Raji (cell line): ENCODE measurements around the gene EHMT1.

Experiments used
- POLR2A ChIP-seq: IDR thresholded peaks from 2 replicates; pipeline ENCODE4 v1.6.1; 2011; ENCODE audit warnings: low read depth, low read length, control low read depth; ENCODE audit not compliant: insufficient read depth

Gene EHMT1

GRCh38 chr9:137820161-137820855, 201.5 kb downstream of the EHMT1 start:
- no peak for TF ChIP-seq POLR2A

- TF ChIP-seq POLR2A, result no peak
These were observed 205.4 kb downstream of the EHMT1 start for GRCh38 chr9:137823986-137824771.

DNA sequence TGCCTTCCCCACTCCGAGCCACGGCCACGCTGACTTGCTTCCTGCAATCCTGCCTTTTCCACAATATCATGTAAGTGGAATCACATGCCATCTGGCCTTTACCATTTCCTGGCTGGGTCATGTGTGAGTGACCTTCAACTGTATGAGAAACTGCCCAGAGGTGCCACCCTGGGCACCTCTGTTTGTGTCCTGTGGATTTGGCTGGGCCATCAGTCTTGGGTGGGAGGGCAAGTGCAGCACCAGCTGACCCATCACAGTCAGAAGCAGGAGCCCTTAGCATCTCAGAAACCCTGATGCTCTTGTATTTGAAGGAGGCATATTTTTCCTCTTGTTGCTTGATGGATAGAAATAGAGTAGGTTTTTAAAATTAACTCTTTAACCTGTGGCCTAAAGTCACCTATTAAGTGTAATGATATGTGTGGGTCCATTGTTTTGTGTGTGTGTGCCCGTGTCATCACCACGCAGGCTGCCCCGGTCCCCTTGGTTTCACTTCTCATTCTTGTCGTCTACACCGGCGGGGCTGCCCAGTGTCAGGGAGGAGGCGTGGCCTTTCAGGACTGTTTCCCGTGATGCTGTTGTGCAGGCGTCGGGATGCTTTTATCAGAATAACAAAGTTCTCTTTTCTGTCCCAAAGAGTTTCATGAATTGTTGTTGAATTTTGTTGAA, 206.7 kb downstream of the EHMT1 start:
- TF ChIP-seq POLR2A, result no peak

DNA sequence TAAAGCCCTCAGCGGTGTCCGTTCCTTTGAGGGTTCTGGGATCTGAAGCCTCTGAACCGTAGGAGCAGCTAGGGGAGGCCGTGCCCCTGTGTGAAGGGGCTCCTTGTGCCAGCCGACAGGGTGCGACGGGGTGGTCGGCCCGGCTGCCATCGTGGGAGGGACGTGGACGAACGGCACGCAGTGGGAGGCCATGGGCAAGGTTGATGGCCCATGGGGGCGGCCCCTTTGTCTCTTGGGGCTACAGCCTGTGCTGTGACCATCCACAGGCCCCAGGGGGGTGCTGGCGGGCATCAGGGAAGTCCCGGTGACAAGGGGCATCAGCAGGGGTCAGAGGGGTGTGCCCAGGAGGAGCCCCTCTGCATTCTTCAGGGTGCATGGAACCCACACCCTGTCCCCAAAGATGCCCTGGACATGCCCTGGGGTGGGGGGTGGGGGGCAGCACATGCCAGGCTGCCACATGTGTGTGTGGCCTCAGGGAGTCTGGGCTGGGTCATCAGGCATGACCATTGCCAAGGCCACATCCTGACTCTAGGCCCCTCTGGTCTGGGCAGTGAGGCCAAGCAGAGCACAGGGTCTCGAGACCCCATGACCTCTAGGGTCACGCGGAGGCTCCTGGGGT, 209.2 kb downstream of the EHMT1 start:
- TF ChIP-seq POLR2A, result no peak

DNA sequence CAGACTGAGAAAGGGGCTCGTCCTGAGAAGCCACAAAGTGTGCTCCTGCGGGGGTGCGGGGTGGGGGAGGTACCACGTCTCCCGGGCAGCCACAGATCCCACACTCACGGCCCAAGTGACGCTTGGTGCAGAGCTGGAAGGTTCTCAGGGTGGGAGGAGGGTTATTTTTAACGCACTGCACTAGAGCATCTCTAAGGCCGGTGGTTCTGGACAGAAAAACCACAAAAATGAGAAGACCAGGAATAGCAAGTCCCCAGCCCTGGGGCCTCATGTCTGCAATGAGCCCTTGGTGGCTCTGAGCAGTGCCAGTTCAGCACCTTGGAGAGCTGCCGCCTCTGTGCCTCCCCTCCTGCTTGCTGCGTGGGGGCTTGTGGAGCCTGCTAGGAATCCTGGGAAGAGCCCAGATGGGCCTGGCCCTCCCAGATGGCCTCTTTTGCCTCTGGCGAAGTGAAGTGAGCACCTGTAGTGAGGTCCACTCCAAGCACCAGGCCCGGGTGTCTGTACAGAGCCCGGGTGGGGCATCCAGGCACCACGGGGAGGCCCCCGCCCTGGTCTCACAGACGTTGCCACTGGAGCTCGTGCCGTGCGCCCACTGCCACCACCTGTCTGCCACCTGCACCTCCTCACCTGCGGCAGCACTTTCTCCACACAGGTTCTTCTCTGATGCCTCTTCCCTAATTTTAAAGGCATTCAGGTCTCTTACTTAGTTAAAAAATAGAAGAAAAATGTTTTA, 209.9 kb downstream of the EHMT1 start:
- no peak for TF ChIP-seq POLR2A

GRCh38 chr9:137829260-137829996, 210.6 kb downstream of the EHMT1 start:
- no peak for TF ChIP-seq POLR2A

GRCh38 chr9:137832191-137832700, 213.4 kb downstream of the EHMT1 start:
- TF ChIP-seq POLR2A, result no peak

GRCh38 chr9:137832830-137833590, 214.2 kb downstream of the EHMT1 start:
- no peak for TF ChIP-seq POLR2A

GRCh38 chr9:137833721-137834613, 215.2 kb downstream of the EHMT1 start:
- no peak for TF ChIP-seq POLR2A

DNA sequence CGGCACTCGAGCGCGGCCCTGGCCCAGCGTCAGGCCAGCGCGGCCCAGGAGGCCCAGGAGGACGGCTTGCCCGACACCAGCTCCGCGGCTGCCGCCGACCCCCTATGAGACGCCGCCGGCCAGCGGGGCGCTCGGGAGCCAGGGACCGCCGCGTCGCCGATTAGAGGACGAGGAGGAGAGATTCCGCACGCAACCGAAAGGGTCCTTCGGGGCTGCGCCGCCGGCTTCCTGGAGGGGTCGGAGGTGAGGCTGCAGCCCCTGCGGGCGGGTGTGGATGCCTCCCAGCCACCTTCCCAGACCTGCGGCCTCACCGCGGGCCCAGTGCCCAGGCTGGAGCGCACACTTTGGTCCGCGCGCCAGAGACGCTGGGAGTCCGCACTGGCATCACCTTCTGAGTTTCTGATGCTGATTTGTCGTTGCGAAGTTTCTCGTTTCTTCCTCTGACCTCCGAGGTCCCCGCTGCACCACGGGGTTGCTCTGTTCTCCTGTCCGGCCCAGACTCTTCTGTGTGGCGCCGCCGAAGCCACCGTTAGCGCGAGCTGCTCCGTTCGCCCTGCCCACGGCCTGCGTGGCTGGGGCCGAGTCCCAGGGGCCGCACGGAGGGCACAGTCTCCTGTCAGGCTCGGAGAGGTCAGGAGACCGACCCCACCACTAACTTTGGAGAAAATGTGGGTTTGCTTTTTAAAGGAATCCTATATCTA, 216.2 kb downstream of the EHMT1 start:
- TF ChIP-seq POLR2A, result no peak

- TF ChIP-seq POLR2A, result no peak
These were observed 217.5 kb downstream of the EHMT1 start for GRCh38 chr9:137836151-137836830.
